ENCODE results near the gene DPP10. TPM values are rescaled to one million over a fixed set of nuclear protein-coding genes. Genes with fewer than 3 reads are reported as not detected.

DPP10 gene
- total and polyA plus RNA-seq, 2 of the 13 experiments (the other 11 are each of a cell fraction or from before 2014, with no cell fraction given) = 0.95 to 1.7 TPM

DNA sequence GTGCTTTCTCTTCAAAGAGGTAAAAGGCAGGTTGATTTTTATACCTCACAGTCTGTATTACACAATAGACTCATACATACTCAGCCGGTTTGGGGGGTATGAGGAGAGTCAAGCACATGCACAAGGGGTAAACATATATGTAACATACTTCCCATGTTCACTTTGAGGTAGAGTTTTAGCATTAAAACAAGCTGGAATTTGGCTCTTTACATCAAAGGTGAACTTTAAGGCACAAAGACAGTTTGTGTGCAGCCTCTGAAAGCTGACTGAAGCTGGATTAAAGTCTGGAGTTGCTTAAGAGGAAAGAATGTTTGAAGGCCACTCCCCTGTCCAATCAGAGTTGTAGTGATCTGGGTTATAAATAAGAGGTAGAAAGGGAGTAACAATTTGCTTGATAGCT lies 282.0 kb downstream of the DPP10 start:
- DNase-seq (ENCODE audit: low spot score) (peak; percentile 85), FAIRE-seq (peak; percentile 79), ATAC-seq (peak; percentile 96)
- Histone ChIP-seq H3K27ac (ENCODE audit: extremely low read length, insufficient read depth, low read length) (peak overlapping the region; percentile 63), H3K9me3 (ENCODE audit: low read length) (no peaks in the 10 kb centered on the region), H3K36me3 (replicated peaks in 1 of 2; ENCODE audit: control insufficient read depth in 1 of 2, insufficient read depth in 2 of 2, low read length in 2 of 2) (no peaks in the 10 kb centered on the region), H2AFZ (ENCODE audit: low read length) (no peak overlapping the region), H3K4me3 (replicated peaks in 1 of 3; ENCODE audit: insufficient read depth in 1 of 3, low read depth in 2 of 3, low read length in 3 of 3) (no peak overlapping the region), H3K4me1 (ENCODE audit: insufficient read depth, low read length) (peaks cover 29% of the 10 kb centered on the region), H3K4me2 (ENCODE audit: low read depth, low read length) (peak overlapping the region; percentile 23), H3K9ac (ENCODE audit: insufficient read depth, low read depth, low read length) (no peak overlapping the region; the same call in 1 of the 2 replicates), H4K20me1 (ENCODE audit: insufficient read depth, low read length) (no peaks in the 10 kb centered on the region), H3K27me3 (ENCODE audit: control insufficient read depth in 1 of 2, insufficient read depth in 2 of 2, low read length in 2 of 2) (no peaks in the 10 kb centered on the region), H3K79me2 (ENCODE audit: insufficient read depth, low read length) (no peaks in the 10 kb centered on the region)
- ChIA-PET POLR2A (no interaction called here), CTCF (ENCODE audit: low intra/inter-chr PET ratio, low total read pairs) (no interaction called here)
- in situ Hi-C loops (cut with HindIII; ENCODE audit: extremely low pct_ligation_motif_present, low pct_unique_long_range_greater_than_20kb) (no loop called here), intact Hi-C loops (cut with micrococcal nuclease; ENCODE audit: unreplicated experiment) (no loop called here)
- 0% methylated on average over 1 of the region's 1 CpG for WGBS (ENCODE audit: low lambda C conversion rate)
- no TSS peak for BruUV-seq (replicated peaks)
- no peak for TF ChIP-seq AHR (CRISPR knock-in tag; IDR thresholded peaks at IDR 0.05)
- TF ChIP-seq, protein P1, sequence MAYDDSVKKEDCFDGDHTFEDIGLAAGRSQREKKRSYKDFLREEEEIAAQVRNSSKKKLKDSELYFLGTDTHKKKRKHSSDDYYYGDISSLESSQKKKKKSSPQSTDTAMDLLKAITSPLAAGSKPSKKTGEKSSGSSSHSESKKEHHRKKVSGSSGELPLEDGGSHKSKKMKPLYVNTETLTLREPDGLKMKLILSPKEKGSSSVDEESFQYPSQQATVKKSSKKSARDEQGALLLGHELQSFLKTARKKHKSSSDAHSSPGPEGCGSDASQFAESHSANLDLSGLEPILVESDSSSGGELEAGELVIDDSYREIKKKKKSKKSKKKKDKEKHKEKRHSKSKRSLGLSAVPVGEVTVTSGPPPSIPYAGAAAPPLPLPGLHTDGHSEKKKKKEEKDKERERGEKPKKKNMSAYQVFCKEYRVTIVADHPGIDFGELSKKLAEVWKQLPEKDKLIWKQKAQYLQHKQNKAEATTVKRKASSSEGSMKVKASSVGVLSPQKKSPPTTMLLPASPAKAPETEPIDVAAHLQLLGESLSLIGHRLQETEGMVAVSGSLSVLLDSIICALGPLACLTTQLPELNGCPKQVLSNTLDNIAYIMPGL (CRISPR knock-in tag; IDR thresholded peaks at IDR 0.05; ENCODE audit: borderline replicate concordance in 1 of 2, low read depth in 1 of 2) = no peak
- no peak for TF ChIP-seq FOXP1 (IDR thresholded peaks at IDR 0.05)
- no peak for TF ChIP-seq FOXP1 (CRISPR knock-in tag; IDR thresholded peaks at IDR 0.05)
- TF ChIP-seq, protein P2, sequence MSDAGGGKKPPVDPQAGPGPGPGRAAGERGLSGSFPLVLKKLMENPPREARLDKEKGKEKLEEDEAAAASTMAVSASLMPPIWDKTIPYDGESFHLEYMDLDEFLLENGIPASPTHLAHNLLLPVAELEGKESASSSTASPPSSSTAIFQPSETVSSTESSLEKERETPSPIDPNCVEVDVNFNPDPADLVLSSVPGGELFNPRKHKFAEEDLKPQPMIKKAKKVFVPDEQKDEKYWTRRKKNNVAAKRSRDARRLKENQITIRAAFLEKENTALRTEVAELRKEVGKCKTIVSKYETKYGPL (CRISPR knock-in tag; IDR thresholded peaks at IDR 0.05) = no peak
- TF ChIP-seq, protein P3, sequence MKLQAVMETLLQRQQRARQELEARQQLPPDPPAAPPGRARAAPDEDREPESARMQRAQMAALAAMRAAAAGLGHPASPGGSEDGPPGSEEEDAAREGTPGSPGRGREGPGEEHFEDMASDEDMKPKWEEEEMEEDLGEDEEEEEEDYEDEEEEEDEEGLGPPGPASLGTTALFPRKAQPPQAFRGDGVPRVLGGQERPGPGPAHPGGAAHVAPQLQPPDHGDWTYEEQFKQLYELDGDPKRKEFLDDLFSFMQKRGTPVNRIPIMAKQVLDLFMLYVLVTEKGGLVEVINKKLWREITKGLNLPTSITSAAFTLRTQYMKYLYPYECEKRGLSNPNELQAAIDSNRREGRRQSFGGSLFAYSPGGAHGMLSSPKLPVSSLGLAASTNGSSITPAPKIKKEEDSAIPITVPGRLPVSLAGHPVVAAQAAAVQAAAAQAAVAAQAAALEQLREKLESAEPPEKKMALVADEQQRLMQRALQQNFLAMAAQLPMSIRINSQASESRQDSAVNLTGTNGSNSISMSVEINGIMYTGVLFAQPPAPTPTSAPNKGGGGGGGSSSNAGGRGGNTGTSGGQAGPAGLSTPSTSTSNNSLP (IDR thresholded peaks at IDR 0.05; ENCODE audit: low read depth, low read length) = peak; percentile 79
- no peak for TF ChIP-seq ZNF282 (IDR thresholded peaks at IDR 0.05; ENCODE audit: partially characterized antibody)
- TF ChIP-seq PHF21A (CRISPR knock-in tag; IDR thresholded peaks at IDR 0.05) = peak; percentile 65
- TF ChIP-seq ASH2L (IDR thresholded peaks at IDR 0.05; ENCODE audit: insufficient read length, low read depth, low read length) = peak; percentile 61
- no peak for TF ChIP-seq ZNF253 (CRISPR knock-in tag; IDR thresholded peaks at IDR 0.05; ENCODE audit: borderline replicate concordance)
- TF ChIP-seq, protein P4, sequence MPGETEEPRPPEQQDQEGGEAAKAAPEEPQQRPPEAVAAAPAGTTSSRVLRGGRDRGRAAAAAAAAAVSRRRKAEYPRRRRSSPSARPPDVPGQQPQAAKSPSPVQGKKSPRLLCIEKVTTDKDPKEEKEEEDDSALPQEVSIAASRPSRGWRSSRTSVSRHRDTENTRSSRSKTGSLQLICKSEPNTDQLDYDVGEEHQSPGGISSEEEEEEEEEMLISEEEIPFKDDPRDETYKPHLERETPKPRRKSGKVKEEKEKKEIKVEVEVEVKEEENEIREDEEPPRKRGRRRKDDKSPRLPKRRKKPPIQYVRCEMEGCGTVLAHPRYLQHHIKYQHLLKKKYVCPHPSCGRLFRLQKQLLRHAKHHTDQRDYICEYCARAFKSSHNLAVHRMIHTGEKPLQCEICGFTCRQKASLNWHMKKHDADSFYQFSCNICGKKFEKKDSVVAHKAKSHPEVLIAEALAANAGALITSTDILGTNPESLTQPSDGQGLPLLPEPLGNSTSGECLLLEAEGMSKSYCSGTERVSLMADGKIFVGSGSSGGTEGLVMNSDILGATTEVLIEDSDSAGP (CRISPR knock-in tag; IDR thresholded peaks at IDR 0.05; ENCODE audit: borderline replicate concordance) = no peak
- TF ChIP-seq MTA1 (CRISPR knock-in tag; IDR thresholded peaks at IDR 0.05; ENCODE audit: borderline replicate concordance) = no peak
- TF ChIP-seq CREB1 (IDR thresholded peaks at IDR 0.05) = no peak
- 0 out of 2 replicates have a peak, but pooled peaks have one; percentile 6 for TF ChIP-seq CREB1 (CRISPR knock-in tag; IDR thresholded peaks at IDR 0.05)
- peak; percentile 90 for TF ChIP-seq NCOR1 (IDR thresholded peaks at IDR 0.05; ENCODE audit: borderline replicate concordance, low read length)

All from HepG2 (cell line).